AG04449 (cell line): ENCODE data around the gene ITPR1.

Experiments
- CTCF ChIA-PET: fragments of 350-600 bp; formaldehyde crosslinking; extraction: SDS; loops from one replicate; lab custom pipeline; 2021; ENCODE audit warnings: antibody characterized with exemption; lab: Yijun Ruan, JAX
- POLR2A ChIA-PET: fragments of 400-600, 350-600 bp; formaldehyde crosslinking; extraction: SDS; loops from one replicate; lab custom pipeline; 2020; ENCODE audit warnings: antibody characterized with exemption, inconsistent platforms; lab: Yijun Ruan, JAX
- DNase-seq: peaks from one replicate; pipeline ENCODE4 v3.0.0-alpha.2; 2010; ENCODE audit warnings: low read depth, low spot score
- H3K4me3 ChIP-seq: 2 replicates; pipeline ENCODE4 v1.5.1; 2011; ENCODE audit warnings: low read depth, mild to moderate bottlenecking, control low read depth, low read length
- TF ChIP-seq, protein P1 (sequence below): IDR thresholded peaks from one replicate; pipeline ENCODE4 v1.5.1; 2011; ENCODE audit warnings: mild to moderate bottlenecking, moderate library complexity, low read length, control low read depth, inconsistent platforms; ENCODE audit not compliant: insufficient read depth; ENCODE audit errors: missing control alignments

The ITPR1 gene

GRCh38 chr3:4877173-4877787 is 384.1 kb downstream of the ITPR1 start:
- TF ChIP-seq, protein P1, sequence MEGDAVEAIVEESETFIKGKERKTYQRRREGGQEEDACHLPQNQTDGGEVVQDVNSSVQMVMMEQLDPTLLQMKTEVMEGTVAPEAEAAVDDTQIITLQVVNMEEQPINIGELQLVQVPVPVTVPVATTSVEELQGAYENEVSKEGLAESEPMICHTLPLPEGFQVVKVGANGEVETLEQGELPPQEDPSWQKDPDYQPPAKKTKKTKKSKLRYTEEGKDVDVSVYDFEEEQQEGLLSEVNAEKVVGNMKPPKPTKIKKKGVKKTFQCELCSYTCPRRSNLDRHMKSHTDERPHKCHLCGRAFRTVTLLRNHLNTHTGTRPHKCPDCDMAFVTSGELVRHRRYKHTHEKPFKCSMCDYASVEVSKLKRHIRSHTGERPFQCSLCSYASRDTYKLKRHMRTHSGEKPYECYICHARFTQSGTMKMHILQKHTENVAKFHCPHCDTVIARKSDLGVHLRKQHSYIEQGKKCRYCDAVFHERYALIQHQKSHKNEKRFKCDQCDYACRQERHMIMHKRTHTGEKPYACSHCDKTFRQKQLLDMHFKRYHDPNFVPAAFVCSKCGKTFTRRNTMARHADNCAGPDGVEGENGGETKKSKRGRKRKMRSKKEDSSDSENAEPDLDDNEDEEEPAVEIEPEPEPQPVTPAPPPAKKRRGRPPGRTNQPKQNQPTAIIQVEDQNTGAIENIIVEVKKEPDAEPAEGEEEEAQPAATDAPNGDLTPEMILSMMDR = no peak
- no peak for DNase-seq
- CTCF ChIA-PET = no interaction called here
- POLR2A ChIA-PET = no interaction called here
- H3K4me3 ChIP-seq = no peak overlapping the region

DNA sequence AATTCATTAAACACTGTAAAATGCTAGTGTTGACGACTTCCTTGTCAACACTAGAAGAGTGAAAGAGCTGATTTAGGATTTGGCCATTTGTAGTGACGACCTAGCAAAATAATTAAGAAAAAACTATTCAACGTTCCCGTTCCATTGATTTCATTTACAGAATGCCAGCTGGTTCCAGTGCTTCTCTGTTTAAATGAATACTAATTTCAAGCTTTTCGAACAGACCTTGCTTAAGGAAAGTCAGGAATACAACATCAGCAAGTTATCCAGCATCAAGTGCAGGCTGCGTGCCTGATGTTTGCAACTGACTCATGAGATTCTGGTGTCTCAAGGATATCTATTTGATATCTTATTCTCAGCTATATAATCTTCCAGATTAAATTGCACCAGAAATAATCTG is 387.7 kb downstream of the ITPR1 start:
- no peak overlapping the region for H3K4me3 ChIP-seq
- DNase-seq = no peak
- POLR2A ChIA-PET = interaction anchor here (0.6 kb wide), 1 partner anchor 129 kb away, joined by 3 read pairs; no protein-coding TSS in a partner anchor
- TF ChIP-seq, protein P1 = no peak
- CTCF ChIA-PET = interaction anchor here (1.3 to 2.1 kb wide), 2 partner anchors 9 to 96 kb away, joined by 5 to 8 read pairs; no protein-coding TSS in a partner anchor

GRCh38 chr3:4882548-4882947 is 389.4 kb downstream of the ITPR1 start:
- CTCF ChIA-PET = interaction anchor here (1.6 to 2.1 kb wide), 2 partner anchors 11 to 171 kb away, joined by 6 to 8 read pairs; no protein-coding TSS in a partner anchor
- no peak overlapping the region for H3K4me3 ChIP-seq
- DNase-seq = no peak
- TF ChIP-seq, protein P1 = no peak
- POLR2A ChIA-PET = no interaction called here

GRCh38 chr3:4883011-4883410 is 389.9 kb downstream of the ITPR1 start:
- no peak for DNase-seq
- ChIA-PET POLR2A (no interaction called here), CTCF (interaction anchor here (1.6 kb wide), 1 partner anchor 171 kb away, joined by 6 read pairs; no protein-coding TSS in a partner anchor)
- TF ChIP-seq, protein P1 = no peak
- H3K4me3 ChIP-seq = no peak overlapping the region

DNA sequence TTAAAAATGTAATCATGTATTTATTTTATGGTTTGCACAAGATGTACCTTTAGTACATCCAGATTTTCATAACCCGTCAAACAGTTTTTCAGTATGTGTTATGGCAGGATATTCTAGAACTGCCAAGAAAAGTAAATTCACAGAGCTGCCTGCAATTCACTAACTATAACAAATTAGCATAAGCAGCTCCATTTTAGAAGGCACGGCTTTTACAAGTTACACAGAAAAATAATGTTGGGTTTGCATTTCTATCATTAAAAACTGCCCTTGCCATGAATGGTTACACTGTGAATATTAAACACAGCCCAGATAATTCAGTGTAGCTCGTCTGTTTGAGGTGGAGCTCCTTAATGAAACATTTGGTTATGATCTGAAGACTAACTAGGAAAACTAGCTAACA is 391.7 kb downstream of the ITPR1 start:
- no peak for DNase-seq
- ChIA-PET POLR2A (no interaction called here), CTCF (no interaction called here)
- H3K4me3 ChIP-seq = no peak overlapping the region
- TF ChIP-seq, protein P1 = no peak

- ChIA-PET CTCF (no interaction called here), POLR2A (no interaction called here)
These were observed 392.2 kb downstream of the ITPR1 start for GRCh38 chr3:4885316-4885715.

More at GRCh38 chr3:4885316-4885715, 392.2 kb downstream of the ITPR1 start:
- no peak overlapping the region for H3K4me3 ChIP-seq
- TF ChIP-seq, protein P1 = no peak
- DNase-seq = no peak
